HG03460 (cell line): Measurements from ENCODE around the gene DTHD1.

Experiments
- ATAC-seq: cut with Tn5 transposase; IDR thresholded peaks from one replicate; pipeline ENCODE4 v1.9.1; 2021; ENCODE audit not compliant: unreplicated experiment

DTHD1 gene

DNA sequence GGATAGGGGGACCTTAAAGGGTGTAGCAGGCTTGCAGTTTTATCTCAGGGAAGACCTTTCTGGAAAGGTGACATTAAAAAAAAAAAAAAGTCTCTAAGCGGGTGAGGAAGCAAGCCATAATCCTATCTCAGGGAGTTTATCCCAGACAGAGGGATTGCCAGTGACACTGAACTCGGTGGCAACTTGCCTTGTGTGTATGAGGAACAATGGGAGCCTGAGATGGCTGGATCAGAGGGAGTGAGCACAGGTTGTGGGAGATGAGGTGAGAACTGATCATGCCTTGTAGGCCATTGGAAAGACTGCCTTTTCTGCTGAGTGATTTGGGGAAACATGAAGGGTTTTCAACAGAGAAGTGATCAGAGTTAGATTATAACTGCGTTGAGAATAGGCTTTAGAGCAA lies 31.1 kb downstream of the DTHD1 start:
- ATAC-seq = no peak

DNA sequence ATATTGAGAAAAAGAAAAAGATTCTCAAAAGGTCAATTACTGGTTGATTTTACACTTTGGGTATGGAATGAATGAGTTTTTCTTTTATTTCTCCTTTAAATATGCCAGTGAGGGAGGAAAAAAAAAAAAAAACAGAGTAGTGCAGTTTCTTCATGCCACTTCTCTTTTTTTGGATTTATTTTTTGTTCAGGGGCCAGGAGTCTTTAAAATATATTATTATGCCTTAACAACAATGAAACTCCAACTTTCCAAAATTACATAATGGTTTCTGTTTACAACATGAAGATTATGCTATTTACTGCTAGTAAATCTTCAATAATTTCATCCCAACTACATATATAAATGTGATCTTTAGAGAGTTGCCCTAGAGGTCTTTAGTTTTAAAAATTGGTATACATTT lies 31.9 kb downstream of the DTHD1 start:
- ATAC-seq = no peak

DNA sequence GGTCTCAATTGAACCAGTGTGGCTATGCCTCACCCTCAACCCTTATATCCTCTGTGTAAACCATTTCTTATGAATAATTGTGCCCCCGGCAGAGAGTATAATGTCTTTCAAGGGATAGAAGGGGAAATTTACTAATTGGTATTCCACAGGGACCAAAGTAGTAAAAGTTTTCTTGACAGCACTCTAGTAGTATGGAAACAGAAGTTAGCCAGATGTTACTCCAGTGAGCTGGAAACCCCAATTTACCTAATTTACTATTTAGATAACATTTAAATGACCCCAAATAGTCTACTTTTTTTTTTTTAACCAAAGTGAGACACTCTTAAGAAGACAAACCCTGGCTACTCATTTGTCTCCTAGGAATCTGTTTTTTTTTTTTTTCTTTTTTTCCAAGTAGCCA lies 32.3 kb downstream of the DTHD1 start:
- ATAC-seq = no peak

DNA sequence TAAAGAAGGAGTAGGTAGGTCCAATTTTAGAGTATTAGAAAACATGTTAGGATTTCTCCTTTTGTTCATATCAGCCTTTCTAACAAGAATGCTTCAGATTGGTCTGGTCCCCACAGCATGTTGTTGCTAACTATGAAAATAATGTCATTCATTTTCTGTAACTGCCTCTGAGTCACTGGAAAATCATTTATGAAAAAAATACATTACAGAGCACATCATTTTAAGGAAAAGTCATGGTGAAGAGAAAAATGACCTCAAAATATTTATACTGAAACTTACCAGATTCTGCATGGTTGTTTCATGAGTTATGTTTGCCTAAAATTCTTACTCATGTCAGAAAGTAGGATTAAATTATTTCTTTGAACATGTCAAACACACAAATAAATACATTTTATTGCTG lies 35.2 kb downstream of the DTHD1 start:
- ATAC-seq = no peak

DNA sequence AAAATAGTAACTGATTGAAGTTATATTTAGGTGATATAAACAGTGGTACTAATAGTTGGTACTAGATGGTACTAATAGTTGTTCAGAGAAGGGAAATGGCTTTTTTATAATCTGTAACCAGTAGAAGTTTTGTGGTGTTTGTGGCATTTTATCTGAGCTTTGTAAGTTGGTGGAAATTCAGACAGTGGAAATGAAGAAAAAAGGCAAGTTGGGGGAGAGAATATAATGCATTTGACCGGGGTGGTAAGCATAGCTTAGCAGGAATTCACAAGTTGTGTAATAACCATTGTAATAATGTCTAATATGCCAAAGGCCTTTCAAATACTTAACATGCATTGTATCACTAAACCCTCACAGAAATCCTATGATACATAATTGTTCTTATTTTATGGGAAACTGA lies 36.3 kb downstream of the DTHD1 start:
- no peak for ATAC-seq

DNA sequence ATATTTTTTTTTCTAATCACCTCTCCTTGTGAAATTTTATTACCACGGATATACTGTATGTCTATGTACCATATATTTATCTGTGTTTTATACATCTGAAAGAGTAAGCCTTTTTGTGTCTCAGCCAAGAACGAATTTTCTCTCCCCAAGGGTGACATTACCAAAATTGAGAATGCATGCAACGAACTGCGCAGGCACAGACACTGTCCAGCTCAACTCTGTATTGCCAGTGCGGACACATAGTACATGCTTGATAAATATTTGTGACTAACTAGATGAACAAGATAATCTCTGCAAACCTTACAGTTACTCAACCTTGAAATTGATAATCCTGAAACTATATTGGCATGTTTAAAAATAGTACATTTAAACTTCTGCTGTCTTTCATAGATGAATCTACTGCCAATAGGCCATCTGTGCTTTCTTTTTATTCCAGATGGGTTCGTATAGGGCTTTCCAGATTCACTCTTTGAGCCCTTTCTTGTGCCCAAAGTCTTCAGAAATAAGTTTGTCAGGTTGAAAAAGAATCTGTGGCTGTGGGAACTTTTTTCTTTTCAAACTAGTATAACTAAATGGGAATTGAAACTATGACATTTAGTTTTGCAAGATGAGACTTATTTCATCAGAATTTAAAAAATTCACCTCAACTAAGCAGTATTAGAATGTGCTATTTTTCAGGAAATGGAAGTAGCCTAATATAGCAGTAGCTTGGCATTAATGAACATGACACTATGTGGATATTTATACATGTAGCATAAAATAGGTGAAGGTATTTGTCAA lies 38.9 kb downstream of the DTHD1 start:
- ATAC-seq = peak; percentile 44

DNA sequence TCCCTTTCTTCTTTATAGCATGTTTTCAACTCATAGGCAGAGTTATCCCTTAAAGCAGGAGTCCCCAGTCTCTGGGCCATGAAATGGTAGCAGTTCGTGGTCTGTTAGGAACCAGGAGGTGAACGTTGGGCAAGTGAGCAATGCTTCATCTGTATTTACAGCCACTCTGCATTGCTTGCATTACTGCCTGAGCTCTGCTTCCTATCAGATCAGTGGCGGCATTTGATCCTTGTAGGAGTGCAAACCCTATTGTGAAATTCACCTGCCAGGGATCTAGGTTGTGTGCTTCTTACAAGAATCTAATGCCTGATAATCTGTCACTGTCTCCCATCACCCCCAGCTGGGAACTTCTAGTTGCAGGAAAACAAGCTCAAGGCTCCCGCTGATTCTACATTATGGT lies 39.8 kb downstream of the DTHD1 start:
- ATAC-seq = no peak

DNA sequence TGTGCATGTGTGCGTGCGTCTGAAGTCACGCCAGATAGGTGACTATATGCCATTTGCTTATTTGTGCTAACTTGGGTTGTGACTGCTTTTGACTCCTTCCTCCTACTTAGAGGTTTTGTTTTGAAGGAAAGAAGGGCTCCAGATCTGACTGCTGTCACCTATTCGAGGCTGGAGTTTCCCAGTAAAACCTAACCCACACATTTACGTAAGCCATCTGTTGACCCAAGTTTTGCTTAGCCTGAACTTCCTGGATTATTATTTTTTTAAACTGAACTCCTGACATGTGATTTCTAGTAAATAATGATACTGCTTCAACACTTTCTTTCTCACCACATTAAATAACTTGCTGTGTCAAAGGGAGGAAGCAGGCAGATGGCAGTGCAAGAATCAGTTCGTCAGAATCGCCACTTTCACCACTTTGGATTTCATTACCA lies 41.5 kb downstream of the DTHD1 start:
- ATAC-seq = no peak

DNA sequence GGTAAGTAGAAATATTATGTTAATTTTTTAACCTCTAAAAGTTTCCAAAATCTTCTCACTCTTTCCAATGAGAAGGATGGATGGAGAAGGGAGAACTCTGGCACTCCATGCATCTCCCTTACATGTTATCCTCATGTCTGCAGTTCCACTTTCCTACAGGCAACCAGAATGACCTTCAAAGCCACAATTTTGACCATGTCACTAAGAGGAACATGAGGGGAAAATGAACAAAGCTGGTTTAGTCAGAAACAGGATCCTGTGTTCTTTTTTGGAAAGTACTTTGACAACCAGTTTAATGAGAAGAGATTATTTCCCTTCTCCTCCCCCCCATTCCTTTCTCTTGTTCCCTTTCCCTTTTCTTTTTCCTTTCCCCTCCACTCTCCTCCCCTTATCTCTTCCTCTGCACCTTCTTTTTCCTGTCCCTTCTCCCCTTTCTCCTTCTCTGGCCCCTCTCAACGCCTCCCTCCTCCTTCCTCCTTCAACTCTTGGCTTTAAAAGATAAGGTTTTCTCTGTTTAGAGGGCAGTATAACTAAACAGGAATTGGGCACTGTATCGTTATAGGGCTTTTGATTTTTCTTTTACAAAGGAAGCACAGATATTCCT lies 42.5 kb downstream of the DTHD1 start:
- no peak for ATAC-seq

DNA sequence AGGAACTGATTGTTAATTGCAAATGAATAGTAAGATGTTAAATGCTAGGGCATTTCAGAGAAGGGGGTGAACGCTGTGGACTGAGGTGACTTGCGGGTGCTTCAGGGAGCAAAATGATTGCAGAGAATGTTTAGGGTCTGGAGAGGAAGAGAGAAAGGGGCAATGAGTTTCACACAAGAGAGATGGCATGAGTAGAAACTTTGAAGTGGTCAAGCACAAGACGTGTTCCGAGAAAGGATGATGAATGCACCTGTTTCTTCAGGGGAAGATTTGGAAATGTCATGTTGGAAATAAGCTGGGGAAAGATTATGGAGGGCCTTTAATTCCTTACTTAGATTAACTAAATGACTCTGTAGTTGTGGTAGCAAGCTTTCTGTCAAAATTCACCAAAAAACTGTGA lies 43.4 kb downstream of the DTHD1 start:
- ATAC-seq = no peak

DNA sequence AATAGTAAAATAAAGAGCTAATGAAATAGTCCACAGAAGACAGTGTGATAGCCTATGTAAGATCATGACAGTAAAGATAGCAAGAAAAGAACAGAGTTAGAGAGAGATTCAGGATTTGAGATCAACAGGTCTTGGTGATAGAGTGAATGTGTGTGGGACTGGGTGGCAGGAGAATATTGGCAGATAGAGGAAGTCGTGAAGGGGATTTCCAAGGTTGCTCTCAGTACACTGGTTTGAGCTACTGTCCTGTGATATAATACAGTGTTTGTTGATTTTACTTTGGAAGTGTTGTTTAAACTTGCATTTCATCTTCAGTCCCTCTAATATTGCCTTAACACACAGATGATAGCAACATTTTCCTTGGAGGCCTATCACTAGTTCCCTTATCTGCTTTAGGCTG lies 44.1 kb downstream of the DTHD1 start:
- ATAC-seq = peak; percentile 79

DNA sequence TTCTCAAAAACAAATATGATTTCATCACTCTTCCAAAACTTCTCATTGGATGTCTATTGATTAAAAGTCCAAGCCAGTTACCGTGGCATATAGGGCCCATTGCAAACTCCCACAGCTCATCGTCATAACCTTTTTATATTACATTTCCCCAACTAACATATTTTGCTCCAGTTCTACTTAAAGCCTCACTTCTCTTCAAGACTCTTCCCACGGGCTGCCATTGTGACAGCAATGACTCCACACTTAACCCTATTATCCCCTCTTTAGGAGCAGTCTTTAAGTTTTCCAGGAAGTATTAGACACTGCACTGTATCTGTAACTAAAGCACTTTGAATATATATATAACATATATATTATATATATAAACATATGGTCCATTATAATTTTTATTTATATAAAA lies 44.5 kb downstream of the DTHD1 start:
- no peak for ATAC-seq

DNA sequence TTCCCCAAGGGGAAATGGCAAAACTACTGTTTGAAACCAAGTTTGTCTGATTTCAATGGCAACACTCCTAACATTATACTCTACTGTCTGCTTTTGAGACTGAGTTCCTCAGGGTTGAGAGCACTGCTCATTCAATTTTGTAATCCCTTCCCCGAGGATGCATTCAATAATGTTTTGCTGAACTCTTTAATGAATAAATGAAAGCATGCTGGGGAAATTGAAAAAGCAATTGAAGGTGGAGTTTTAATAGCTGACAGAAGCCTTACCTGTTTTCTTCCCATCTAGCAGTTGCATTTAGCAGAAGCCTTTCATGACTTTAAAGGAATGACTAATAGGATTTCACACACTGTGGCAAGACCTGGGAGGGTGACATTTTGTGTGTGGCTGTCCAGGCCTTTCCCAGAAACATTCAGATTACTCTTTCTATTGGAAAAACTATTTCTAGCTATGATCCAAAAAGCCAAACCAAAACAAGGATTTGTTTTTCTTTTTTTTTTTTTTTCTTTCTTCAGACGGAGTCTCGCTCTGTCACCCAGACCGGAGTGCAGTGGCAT lies 45.1 kb downstream of the DTHD1 start:
- no peak for ATAC-seq

DNA sequence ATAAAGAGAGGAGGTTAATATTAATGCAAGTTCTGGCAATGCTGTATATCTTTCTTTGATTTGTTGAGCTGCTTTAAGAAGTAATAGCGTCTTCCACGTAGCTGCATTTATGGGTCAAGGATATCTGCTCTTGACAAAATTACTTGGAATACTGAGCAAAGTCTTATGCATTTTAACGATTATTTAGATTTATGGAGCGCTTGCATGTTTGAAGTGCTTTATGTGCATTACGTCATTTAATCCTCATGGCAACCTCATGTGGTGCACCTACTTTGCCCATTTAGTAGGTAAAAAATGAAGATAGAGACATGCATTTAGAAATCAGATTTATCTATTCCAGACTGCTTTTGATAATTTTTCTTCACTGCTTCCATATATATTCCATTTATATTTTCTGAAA lies 46.0 kb downstream of the DTHD1 start:
- no peak for ATAC-seq

DNA sequence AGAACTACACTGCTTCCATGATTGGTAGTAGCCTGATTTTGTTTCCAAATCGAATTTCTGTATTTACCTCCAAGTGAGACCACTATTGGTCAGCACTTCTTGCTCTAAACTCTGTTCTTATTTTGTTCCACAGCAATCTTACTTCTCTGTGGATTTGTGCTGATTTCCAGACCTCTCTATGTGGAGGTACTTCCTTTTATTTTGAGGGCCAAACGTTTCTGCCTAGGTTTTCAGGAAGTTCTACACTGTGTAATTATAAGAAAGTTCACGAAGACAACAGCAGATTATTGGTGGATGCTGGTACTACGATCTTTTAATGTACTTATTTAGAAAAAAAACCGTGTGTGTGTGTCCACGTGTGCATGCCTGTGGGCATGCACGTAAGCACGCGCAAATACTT lies 46.7 kb downstream of the DTHD1 start:
- ATAC-seq = no peak

DNA sequence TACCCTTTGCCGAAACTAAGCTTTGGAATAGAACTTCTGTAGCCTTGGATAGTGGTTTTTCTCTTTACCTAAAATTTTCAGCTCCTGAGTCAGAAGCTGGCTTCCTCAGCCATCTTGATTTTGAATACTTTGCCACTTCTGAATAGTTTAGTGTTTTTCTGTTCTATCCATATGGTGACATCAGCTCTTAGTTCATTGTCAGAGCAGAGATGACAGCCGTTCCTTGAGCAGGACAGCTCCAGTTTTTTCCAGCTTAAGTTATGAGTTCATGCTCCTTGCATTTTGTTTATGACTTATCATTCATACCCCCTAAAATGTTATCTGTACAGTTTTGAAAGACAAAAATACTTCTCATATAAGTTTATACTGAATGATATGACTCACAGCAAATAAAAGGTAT lies 47.8 kb downstream of the DTHD1 start:
- ATAC-seq = no peak

DNA sequence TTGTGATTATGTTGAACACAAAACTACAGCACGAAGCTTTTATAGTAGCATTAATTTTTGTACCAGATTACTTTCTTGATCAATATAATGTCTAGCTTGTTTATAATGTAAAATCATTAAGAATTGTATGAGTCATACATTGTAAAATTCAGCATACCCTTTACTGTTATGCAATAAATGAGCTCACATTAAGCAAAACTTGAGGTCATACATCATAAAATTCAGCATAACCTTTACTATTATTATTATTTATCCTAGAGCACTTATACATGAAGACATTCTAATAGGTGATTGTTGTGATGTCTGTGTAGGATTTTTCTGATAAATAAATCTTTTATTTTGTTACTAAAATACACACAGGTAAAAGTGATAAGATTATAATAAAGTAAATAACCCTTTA lies 49.4 kb downstream of the DTHD1 start:
- no peak for ATAC-seq

DNA sequence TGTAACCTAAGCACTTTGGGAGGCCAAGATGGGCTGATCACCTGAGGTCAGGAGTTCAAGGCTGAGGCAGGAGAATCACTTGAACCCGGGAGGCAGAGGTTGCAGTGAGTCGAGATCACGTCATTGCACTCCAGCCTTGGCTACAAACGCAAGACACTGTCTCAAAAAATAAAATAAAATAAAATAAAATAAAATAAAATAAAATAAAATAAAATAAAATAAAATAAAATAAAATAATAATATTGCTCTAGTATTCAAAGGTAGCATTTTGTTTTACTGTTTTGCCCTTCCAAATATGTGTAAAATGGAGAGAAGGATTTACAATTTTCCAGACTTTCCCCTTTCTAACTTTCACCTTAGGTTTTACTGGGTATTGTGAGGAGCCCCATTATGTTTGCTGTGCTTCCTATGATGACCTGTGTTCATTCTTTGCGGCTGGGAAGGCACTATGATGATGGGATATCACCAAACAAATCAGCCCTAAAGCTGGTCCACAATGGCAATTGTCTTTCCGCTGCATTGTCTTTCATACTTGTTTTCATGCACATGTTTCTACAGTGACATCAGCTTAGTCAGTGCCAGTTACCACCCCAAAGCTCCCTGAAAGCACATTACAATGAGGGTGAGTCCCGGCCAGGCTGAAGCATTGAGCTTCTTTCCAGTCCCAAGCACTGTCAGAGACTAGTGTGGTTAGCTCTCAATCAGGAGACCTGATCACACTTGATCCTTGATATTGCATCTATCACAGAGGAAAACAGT lies 50.8 kb downstream of the DTHD1 start:
- peak; percentile 64 for ATAC-seq

DNA sequence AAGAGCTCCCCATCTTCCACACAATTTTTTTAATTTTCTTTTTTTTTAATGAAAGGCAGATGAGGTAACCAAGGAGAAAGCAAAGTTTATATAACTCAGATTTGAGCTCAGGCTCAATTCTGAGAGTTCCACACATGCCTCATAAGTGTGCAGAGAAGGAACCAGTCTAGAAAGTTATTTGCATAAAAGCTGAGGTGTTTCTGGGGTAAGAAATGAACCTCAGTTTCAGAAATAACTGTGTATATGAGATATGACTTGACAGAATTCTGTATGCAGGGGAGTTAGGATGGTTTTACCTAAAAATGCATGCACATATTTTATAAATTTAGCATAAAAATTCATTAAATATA lies 51.3 kb downstream of the DTHD1 start:
- ATAC-seq = peak; percentile 99

DNA sequence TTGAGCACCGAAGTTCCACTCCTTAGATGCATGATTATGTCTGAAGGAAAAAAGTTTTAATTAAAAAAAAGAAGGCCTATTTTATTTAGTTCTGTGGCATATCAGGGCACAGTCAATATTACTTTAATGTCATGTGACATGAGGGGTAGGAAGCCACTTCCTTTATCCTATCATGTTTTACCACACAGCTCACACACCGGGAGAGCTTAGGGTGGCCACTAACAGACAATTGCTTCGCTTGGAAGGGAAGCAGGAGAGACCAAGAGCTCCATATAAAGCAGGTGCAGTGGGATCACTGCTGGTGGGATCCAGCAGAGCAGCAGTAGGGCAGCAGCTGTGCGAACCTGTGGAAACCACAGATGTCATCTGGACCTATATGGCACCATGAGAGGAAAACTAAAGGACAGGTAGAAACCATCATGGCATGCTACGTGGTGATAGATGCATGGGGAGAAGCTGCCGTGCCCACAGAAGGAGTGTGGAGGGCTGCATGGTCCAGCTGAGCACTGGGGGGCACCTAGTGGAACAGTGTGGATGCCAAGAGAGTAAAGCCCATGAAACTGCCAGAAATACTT lies 52.0 kb downstream of the DTHD1 start:
- ATAC-seq = no peak

DNA sequence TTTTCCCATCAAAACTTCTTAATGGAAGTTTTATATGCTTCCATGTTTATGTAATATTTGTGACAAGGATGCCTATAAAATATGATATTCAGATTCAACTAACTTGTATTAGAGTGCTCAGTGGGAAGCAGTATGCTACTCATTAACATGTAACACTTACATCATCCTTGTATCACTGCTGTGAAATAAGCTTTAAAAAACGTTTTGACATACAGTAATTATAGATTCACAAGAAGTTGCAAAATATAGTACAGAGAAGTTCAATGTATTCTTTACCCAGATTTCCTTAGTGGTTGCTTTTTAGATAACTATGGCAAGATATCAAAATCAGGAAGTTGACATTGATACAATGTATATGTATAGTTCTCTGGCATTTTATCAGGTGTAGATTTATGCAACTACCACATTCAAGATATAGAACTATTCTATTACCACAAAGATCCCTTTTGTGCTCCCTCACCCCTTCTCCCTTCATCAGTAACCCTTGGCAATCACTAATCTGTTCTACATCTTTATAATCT lies 56.3 kb downstream of the DTHD1 start:
- no peak for ATAC-seq
